OCI-LY7 (cell line): ENCODE data around the gene STIM1. TPM values are rescaled to one million over a fixed set of nuclear protein-coding genes. Genes with fewer than 3 reads are reported as not detected.

ENCODE experiments used
- BruUV-seq: library from RNA; stranded (reverse); fragments of 400-500 nt; replicated peaks from 2 replicates; lab custom pipeline; 2021; lab: Mats Ljungman, UMichigan
- CTCF ChIA-PET: fragments of 300-600 bp; sonication (Branson Sonifier 250); formaldehyde crosslinking; loops from one replicate; lab custom pipeline; 2022; ENCODE audit warnings: antibody characterized with exemption; ENCODE audit not compliant: unreplicated experiment; lab: Charles Lee
- POLR2A ChIA-PET: fragments of 300-600 bp; sonication (Branson Sonifier 250); formaldehyde crosslinking; loops from one replicate; lab custom pipeline; 2022; ENCODE audit warnings: antibody characterized with exemption; lab: Charles Lee
- DNase-seq: peaks from one replicate; pipeline ENCODE4 v3.0.0-alpha.2; 2015; ENCODE audit warnings: low spot score
- H2AFZ ChIP-seq: fragments of 200-600 bp; sonication (generic), shearing (Covaris generic); 2 replicates; pipeline ENCODE4 v1.6.1; 2014; ENCODE audit warnings: mild to moderate bottlenecking, antibody characterized with exemption, low read length, moderate library complexity
- H3K27ac ChIP-seq: fragments of 200-600 bp; sonication (generic); 2 replicates; pipeline ENCODE4 v1.5.1; 2014; ENCODE audit warnings: mixed run types, low read depth, mild to moderate bottlenecking, moderate library complexity, low read length, inconsistent platforms; ENCODE audit not compliant: poor library complexity, severe bottlenecking
- H3K36me3 ChIP-seq: fragments of 200-600 bp; sonication (generic); 2 replicates; pipeline ENCODE4 v1.6.1; 2014; ENCODE audit warnings: mild to moderate bottlenecking, antibody characterized with exemption, low read length, moderate library complexity, mixed read lengths; ENCODE audit not compliant: insufficient read depth
- H3K4me1 ChIP-seq: fragments of 200-600 bp; sonication (generic); 2 replicates; pipeline ENCODE4 v1.5.1; 2014; ENCODE audit warnings: mild to moderate bottlenecking, low read length; ENCODE audit not compliant: insufficient read depth, poor library complexity, severe bottlenecking
- H3K4me2 ChIP-seq: fragments of 200-600 bp; sonication (generic); 2 replicates; pipeline ENCODE4 v1.6.1; 2014; ENCODE audit warnings: mild to moderate bottlenecking, low read length
- H3K4me3 ChIP-seq: fragments of 200-600 bp; sonication (generic); 2 replicates; pipeline ENCODE4 v1.5.1; 2014; ENCODE audit warnings: mild to moderate bottlenecking, low read depth, low read length; ENCODE audit not compliant: poor library complexity, severe bottlenecking
- H3K79me2 ChIP-seq: fragments of 200-600 bp; sonication (generic); 2 replicates; pipeline ENCODE4 v1.6.1; 2016; ENCODE audit warnings: low read depth, mild to moderate bottlenecking, low read length, moderate library complexity, mixed read lengths; ENCODE audit not compliant: insufficient read depth
- H3K9me2 ChIP-seq: fragments of 200-600 bp; sonication (generic); 2 replicates; pipeline ENCODE4 v1.6.1; 2016; ENCODE audit warnings: mild to moderate bottlenecking, low read length, mixed read lengths; ENCODE audit not compliant: insufficient read depth
- H3K9me3 ChIP-seq: fragments of 200-600 bp; sonication (generic); 2 replicates; pipeline ENCODE4 v1.6.1; 2014; ENCODE audit warnings: mild to moderate bottlenecking, mixed run types, low read length, mixed read lengths
- H4K20me1 ChIP-seq: fragments of 200-600 bp; sonication (generic); 2 replicates; pipeline ENCODE4 v1.6.1; 2014; ENCODE audit warnings: mild to moderate bottlenecking, antibody characterized with exemption, low read length, moderate library complexity, mixed read lengths; ENCODE audit not compliant: insufficient read depth
- CTCF ChIP-seq: fragments of 200-600 bp; sonication (generic); conservative IDR thresholded peaks from 2 replicates; pipeline ENCODE4 v1.5.1; 2014; ENCODE audit warnings: mild to moderate bottlenecking, antibody characterized with exemption, low read length, moderate library complexity, mixed read lengths
- EZH2phosphoT487 ChIP-seq: fragments of 200-600 bp; sonication (generic); IDR thresholded peaks from 2 replicates; pipeline ENCODE4 v1.6.1; 2018; ENCODE audit warnings: low read depth, borderline replicate concordance, mild to moderate bottlenecking, mixed run types, antibody characterized with exemption, low read length, moderate library complexity, mixed read lengths
- intact Hi-C: fragments of 100-400 bp; cut with micrococcal nuclease; formaldehyde crosslinking; loops from one replicate; pipeline ENCODE4 v1.10.0; 2022; ENCODE audit not compliant: unreplicated experiment
- total RNA-seq, 2 experiments: library from RNA; depleted of rRNA in 1 of 2; stranded (reverse); fragments of >200 nt in 1 of 2; shearing (Covaris generic) in 1 of 2; gene quantifications; 2 replicates each; pipeline ENCODE4 v1.2.3, GENCODE V29; 2014 to 2022

STIM1 gene
- total RNA-seq, 2 experiments from 2014 or later, result 21.0 to 49.1 TPM

DNA sequence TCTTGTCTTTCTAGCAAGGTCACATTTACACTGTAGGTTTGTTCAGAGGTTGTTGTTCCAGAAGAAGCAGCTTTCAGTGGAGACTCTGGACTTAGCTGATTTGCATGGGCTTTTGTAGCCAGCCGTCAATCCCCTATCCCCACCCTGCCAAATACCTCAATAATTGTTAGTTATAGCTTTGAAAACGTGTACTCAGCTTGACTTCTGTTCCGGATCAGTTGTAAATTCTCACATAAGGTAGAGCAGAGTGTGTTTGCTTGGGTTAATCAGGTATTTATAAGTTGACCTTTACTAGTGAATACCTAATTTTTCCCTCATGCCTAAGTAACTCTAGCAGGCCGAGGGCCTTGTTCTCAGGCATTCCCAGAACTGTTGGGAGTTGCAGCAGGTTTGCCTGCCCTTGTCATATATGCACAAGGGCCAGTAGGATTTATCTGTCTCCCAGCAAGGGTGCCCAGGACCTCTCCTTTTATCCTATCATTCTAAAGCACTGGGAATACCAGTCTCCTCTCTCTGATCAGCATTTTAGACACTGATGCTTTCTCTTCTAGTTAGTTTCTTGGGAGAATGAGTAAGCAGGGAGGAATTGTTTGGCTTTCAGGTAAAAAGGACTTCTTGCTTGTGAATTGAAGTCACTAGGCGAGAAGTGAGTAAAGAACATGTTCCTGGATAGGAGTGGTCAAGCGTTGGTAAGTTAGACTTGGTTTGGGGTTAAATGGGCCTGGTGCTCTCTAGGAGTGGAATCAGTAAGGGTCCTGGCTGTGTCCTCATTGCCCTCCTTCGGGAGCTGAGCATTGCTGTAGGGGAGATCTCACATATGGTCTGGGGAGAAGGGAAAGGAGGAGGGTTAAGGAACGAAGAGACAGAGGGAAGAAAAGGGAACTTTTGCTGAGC, 22.1 kb downstream of the STIM1 start:
- BruUV-seq, result no TSS peak
- TF ChIP-seq EZH2phosphoT487, result no peak
- DNase-seq, result no peak
- Histone ChIP-seq H3K9me3 (peaks cover 2% of the 10 kb centered on the region; the same call in 1 of the 2 replicates), H3K9me2 (no peaks in the 10 kb centered on the region), H3K27ac (no peak overlapping the region), H3K4me2 (peak overlapping the region; percentile 10; the same call in 1 of the 2 replicates), H4K20me1 (peaks cover 25% of the 10 kb centered on the region), H3K36me3 (no peaks in the 10 kb centered on the region; the same call in 1 of the 2 replicates), H3K4me1 (peaks cover 68% of the 10 kb centered on the region), H3K4me3 (no peak overlapping the region), H3K79me2 (peaks cover 15% of the 10 kb centered on the region; the same call in 1 of the 2 replicates), H2AFZ (no peak overlapping the region)
- intact Hi-C loops, result no loop called here
- ChIA-PET CTCF (interaction anchor here (1.0 to 1.8 kb wide), 3 partner anchors 11 to 23 kb away, joined by 3 to 4 read pairs (median 4); no protein-coding TSS in a partner anchor), POLR2A (interaction anchor here (0.8 to 3.9 kb wide), 10 partner anchors 9 to 195 kb away, joined by 3 to 28 read pairs (median 4); no protein-coding TSS in a partner anchor)

- no peaks in the 10 kb centered on the region; the same call in 1 of the 2 replicates for H3K36me3 ChIP-seq
- ChIA-PET POLR2A (interaction anchor here (0.8 to 3.9 kb wide), 11 partner anchors 10 to 233 kb away, joined by 3 to 28 read pairs (median 4); partner anchors contain the start of gene STIM1), CTCF (interaction anchor here (1.0 to 1.8 kb wide), 2 partner anchors 11 to 23 kb away, joined by 4 read pairs; no protein-coding TSS in a partner anchor)
- H3K9me3 ChIP-seq, result peaks cover 5% of the 10 kb centered on the region; the same call in 1 of the 2 replicates
- TF ChIP-seq CTCF (no peak), EZH2phosphoT487 (no peak)
- intact Hi-C loops, result no loop called here
- no peak for DNase-seq
- H3K27ac ChIP-seq, result no peak overlapping the region
- no peaks in the 10 kb centered on the region for H3K9me2 ChIP-seq
- peaks cover 25% of the 10 kb centered on the region for H4K20me1 ChIP-seq
- peaks cover 68% of the 10 kb centered on the region for H3K4me1 ChIP-seq
- peaks cover 20% of the 10 kb centered on the region; the same call in 1 of the 2 replicates for H3K79me2 ChIP-seq
- 0 out of 2 replicates have a peak overlapping the region, but pooled peaks have one; percentile 10 for H3K4me2 ChIP-seq
- H3K4me3 ChIP-seq, result no peak overlapping the region
- H2AFZ ChIP-seq, result no peak overlapping the region
- no TSS peak for BruUV-seq
Measured at GRCh38 chr11:3878258-3878584, 22.8 kb downstream of the STIM1 start.

GRCh38 chr11:3879216-3879966, 23.9 kb downstream of the STIM1 start:
- Histone ChIP-seq H3K27ac (no peak overlapping the region), H3K9me2 (no peaks in the 10 kb centered on the region), H2AFZ (no peak overlapping the region), H3K36me3 (no peaks in the 10 kb centered on the region; the same call in 1 of the 2 replicates), H3K9me3 (peaks cover 5% of the 10 kb centered on the region; the same call in 1 of the 2 replicates), H4K20me1 (peaks cover 25% of the 10 kb centered on the region), H3K4me3 (no peak overlapping the region), H3K79me2 (peaks cover 26% of the 10 kb centered on the region; the same call in 1 of the 2 replicates), H3K4me1 (peaks cover 57% of the 10 kb centered on the region), H3K4me2 (peak overlapping the region; percentile 71)
- POLR2A ChIA-PET, result interaction anchor here (1.0 to 3.9 kb wide), 9 partner anchors 11 to 232 kb away, joined by 3 to 28 read pairs (median 6); partner anchors contain the start of gene STIM1
- CTCF ChIA-PET, result interaction anchor here (1.8 kb wide), 1 partner anchor 25 kb away, joined by 4 read pairs; no protein-coding TSS in a partner anchor
- intact Hi-C loops, result no loop called here
- DNase-seq, result no peak
- no TSS peak for BruUV-seq
- TF ChIP-seq EZH2phosphoT487, result no peak
- TF ChIP-seq CTCF, result no peak
